Nephron progenitor cell (in vitro differentiated cells): Measurements from ENCODE around the gene GPR162.

Experiments used
- DNase-seq: peaks from one replicate; pipeline ENCODE4 v3.0.0; 2021
- H3K27ac Mint-ChIP-seq: 2 replicates; pipeline ENCODE4 v1.8.0; 2021; ENCODE audit warnings: mild to moderate bottlenecking, moderate library complexity, mixed read lengths
- H3K27me3 Mint-ChIP-seq: 2 replicates; pipeline ENCODE4 v1.8.0; 2021; ENCODE audit warnings: mild to moderate bottlenecking, low read depth, mixed read lengths; ENCODE audit not compliant: poor library complexity
- H3K36me3 Mint-ChIP-seq: 2 replicates; pipeline ENCODE4 v1.8.0; 2021; ENCODE audit warnings: low read depth, mixed read lengths
- H3K4me1 Mint-ChIP-seq: 2 replicates; pipeline ENCODE4 v1.8.0; 2021; ENCODE audit warnings: mixed read lengths
- H3K4me3 Mint-ChIP-seq: 2 replicates; pipeline ENCODE4 v1.8.0; 2021; ENCODE audit warnings: mild to moderate bottlenecking, moderate library complexity, mixed read lengths
- H3K9me3 Mint-ChIP-seq: 2 replicates; pipeline ENCODE4 v1.8.0; 2021; ENCODE audit warnings: mild to moderate bottlenecking, moderate library complexity, mixed read lengths
- CTCF ChIP-seq: fragments of 200-600 bp; sonication (generic); IDR thresholded peaks from 2 replicates; pipeline ENCODE4 v1.5.0; 2021; ENCODE audit warnings: antibody characterized with exemption

Gene GPR162

GRCh38 chr12:6799147-6799546, 22.5 kb upstream of the GPR162 start:
- Mint-ChIP-seq H3K4me1 (peaks cover 33% of the 10 kb centered on the region), H3K4me3 (no peak overlapping the region), H3K9me3 (peaks cover 2% of the 10 kb centered on the region), H3K27me3 (peaks cover 9% of the 10 kb centered on the region), H3K27ac (peak overlapping the region; percentile 85), H3K36me3 (peaks cover 3% of the 10 kb centered on the region)
- TF ChIP-seq CTCF: no peak
- DNase-seq: no peak

- peaks cover 10% of the 10 kb centered on the region for H3K27me3 Mint-ChIP-seq
- H3K36me3 Mint-ChIP-seq: peaks cover 12% of the 10 kb centered on the region
- H3K27ac Mint-ChIP-seq: no peak overlapping the region
- DNase-seq: no peak
- H3K9me3 Mint-ChIP-seq: peaks cover 13% of the 10 kb centered on the region
- no peak for TF ChIP-seq CTCF
- H3K4me3 Mint-ChIP-seq: no peak overlapping the region
- H3K4me1 Mint-ChIP-seq: peaks cover 25% of the 10 kb centered on the region
Measured at GRCh38 chr12:6807170-6807569, 14.5 kb upstream of the GPR162 start.

GRCh38 chr12:6809056-6809455, 12.6 kb upstream of the GPR162 start:
- Mint-ChIP-seq H3K9me3 (peaks cover 12% of the 10 kb centered on the region), H3K4me3 (no peak overlapping the region), H3K36me3 (peaks cover 10% of the 10 kb centered on the region), H3K4me1 (peaks cover 25% of the 10 kb centered on the region), H3K27ac (no peak overlapping the region), H3K27me3 (peaks cover 2% of the 10 kb centered on the region)
- DNase-seq: no peak
- no peak for TF ChIP-seq CTCF

- Mint-ChIP-seq H3K36me3 (peaks cover 1% of the 10 kb centered on the region), H3K4me1 (peaks cover 30% of the 10 kb centered on the region), H3K9me3 (peaks cover 2% of the 10 kb centered on the region), H3K4me3 (no peak overlapping the region), H3K27ac (peak overlapping the region; percentile 7), H3K27me3 (peaks cover 8% of the 10 kb centered on the region)
- no peak for DNase-seq
- TF ChIP-seq CTCF: no peak
Measured at GRCh38 chr12:6810758-6811157, 10.9 kb upstream of the GPR162 start.

- no peak overlapping the region for H3K4me3 Mint-ChIP-seq
- H3K27ac Mint-ChIP-seq: no peak overlapping the region
- no peaks in the 10 kb centered on the region for H3K9me3 Mint-ChIP-seq
- no peak for TF ChIP-seq CTCF
- H3K27me3 Mint-ChIP-seq: peaks cover 6% of the 10 kb centered on the region
- peaks cover 55% of the 10 kb centered on the region for H3K4me1 Mint-ChIP-seq
- no peaks in the 10 kb centered on the region for H3K36me3 Mint-ChIP-seq
- DNase-seq: no peak
Measured at GRCh38 chr12:6813363-6813762, 8.3 kb upstream of the GPR162 start.

GRCh38 chr12:6816598-6816997, 5.0 kb upstream of the GPR162 start:
- H3K4me3 Mint-ChIP-seq: no peak overlapping the region
- TF ChIP-seq CTCF: no peak

More at GRCh38 chr12:6816598-6816997, 5.0 kb upstream of the GPR162 start:
- peaks cover 61% of the 10 kb centered on the region for H3K4me1 Mint-ChIP-seq
- H3K27me3 Mint-ChIP-seq: peaks cover 6% of the 10 kb centered on the region
- no peak for DNase-seq
- peak overlapping the region; percentile 62 for H3K27ac Mint-ChIP-seq
- H3K9me3 Mint-ChIP-seq: no peaks in the 10 kb centered on the region
- no peaks in the 10 kb centered on the region for H3K36me3 Mint-ChIP-seq
